ENCODE results near the gene SURF2.
A peak's percentile ranks its signal among the peaks of the same experiment; 100 is the strongest.

Gene SURF2

GRCh38 chr9:133349965-133350616 lies 6.3 kb upstream of the SURF2 start:
- TF ChIP-seq, protein P1, sequence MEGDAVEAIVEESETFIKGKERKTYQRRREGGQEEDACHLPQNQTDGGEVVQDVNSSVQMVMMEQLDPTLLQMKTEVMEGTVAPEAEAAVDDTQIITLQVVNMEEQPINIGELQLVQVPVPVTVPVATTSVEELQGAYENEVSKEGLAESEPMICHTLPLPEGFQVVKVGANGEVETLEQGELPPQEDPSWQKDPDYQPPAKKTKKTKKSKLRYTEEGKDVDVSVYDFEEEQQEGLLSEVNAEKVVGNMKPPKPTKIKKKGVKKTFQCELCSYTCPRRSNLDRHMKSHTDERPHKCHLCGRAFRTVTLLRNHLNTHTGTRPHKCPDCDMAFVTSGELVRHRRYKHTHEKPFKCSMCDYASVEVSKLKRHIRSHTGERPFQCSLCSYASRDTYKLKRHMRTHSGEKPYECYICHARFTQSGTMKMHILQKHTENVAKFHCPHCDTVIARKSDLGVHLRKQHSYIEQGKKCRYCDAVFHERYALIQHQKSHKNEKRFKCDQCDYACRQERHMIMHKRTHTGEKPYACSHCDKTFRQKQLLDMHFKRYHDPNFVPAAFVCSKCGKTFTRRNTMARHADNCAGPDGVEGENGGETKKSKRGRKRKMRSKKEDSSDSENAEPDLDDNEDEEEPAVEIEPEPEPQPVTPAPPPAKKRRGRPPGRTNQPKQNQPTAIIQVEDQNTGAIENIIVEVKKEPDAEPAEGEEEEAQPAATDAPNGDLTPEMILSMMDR (IDR thresholded peaks at IDR 0.05; ENCODE audit: borderline replicate concordance, insufficient read depth, low read depth, low read length), result no peak

GRCh38 chr9:133351526-133351907 lies 4.8 kb upstream of the SURF2 start:
- TF ChIP-seq, protein P1 (IDR thresholded peaks at IDR 0.05; ENCODE audit: borderline replicate concordance, insufficient read depth, low read depth, low read length), result no peak

More at GRCh38 chr9:133349965-133350616, 6.3 kb upstream of the SURF2 start:
- H3K4me3 ChIP-seq (ENCODE audit: low read depth, low read length), result no peak overlapping the region

DNA sequence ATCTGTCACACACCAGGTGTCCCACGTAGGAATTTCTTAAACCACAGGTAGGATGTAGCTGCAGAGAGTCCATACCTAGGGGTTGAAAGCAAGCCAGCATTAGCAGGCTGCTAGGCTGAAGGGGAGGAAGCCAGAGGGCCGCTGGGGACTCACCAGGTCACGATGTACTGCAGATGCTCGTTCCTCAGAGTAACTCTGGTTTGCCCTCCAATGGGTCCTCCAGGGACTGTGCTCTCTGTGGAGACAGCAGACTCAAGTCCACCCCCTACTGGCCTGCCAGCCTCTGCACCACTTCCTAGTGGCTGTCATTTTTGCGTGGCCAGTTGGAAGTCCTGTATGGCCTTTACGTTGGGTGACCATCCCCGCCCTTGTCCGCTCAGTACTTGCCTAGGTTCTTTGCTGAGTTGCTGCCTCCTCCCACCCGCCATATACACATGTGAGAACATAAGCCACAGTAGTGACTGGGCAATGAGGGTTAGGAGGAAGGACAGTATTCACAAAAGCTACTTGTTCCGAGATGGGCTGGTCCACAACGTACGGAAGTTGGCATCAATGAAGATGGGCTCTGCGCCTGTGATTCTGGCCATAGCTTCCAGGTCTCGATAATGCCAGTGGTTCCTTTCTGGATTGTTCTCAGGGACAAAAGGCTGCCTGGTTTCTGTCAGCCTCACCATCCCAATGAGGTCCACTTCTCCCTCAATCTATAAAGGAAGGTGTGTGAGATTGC lies 4.3 kb upstream of the SURF2 start:
- H3K4me3 ChIP-seq (ENCODE audit: low read depth, low read length), result no peak overlapping the region
- TF ChIP-seq, protein P1 (IDR thresholded peaks at IDR 0.05; ENCODE audit: borderline replicate concordance, insufficient read depth, low read depth, low read length), result peak; percentile 70

More at GRCh38 chr9:133351526-133351907, 4.8 kb upstream of the SURF2 start:
- H3K4me3 ChIP-seq (ENCODE audit: low read depth, low read length), result no peak overlapping the region

DNA sequence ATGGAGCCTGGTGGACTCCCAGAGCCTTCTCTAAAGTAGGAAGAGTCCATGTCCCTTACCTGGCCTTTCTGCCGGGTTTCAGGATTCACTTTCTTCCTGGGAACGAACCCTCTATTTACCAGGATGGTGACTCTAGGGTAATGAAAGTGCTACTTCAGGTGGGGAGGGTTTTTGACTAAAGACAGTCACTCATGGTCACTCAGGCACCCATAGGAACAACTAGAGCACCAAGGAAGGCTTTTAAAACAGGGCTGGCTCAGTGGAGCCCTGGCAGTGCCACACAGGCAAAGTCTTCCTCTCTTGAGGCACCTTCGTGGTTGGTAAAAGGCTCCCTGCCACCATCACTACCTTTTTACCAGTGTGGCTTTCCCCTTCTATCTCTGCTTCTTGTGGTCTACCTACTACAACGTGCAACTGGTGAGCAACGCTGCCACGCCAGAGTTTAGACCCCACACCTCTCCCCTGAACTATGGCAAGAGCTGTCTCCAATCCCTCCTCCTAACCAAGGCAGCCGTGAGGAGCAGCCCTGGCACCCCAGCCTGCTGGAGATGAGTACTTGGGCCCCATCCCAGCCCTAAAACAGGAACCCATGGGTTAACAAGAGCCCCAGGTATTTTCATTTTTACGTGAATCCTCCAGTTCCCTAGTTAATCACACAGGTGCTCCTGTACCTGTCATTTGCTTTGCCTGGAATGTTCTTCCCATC lies 3.6 kb upstream of the SURF2 start:
- TF ChIP-seq, protein P1 (IDR thresholded peaks at IDR 0.05; ENCODE audit: borderline replicate concordance, insufficient read depth, low read depth, low read length), result no peak
- H3K4me3 ChIP-seq (ENCODE audit: low read depth, low read length), result no peak overlapping the region

GRCh38 chr9:133353548-133353947 lies 2.8 kb upstream of the SURF2 start:
- no peak overlapping the region for H3K4me3 ChIP-seq (ENCODE audit: low read depth, low read length)

GRCh38 chr9:133354766-133355165 lies 1.6 kb upstream of the SURF2 start:
- TF ChIP-seq, protein P1 (IDR thresholded peaks at IDR 0.05; ENCODE audit: borderline replicate concordance, insufficient read depth, low read depth, low read length), result no peak
- H3K4me3 ChIP-seq (ENCODE audit: low read depth, low read length), result no peak overlapping the region

More at GRCh38 chr9:133353548-133353947, 2.8 kb upstream of the SURF2 start:
- TF ChIP-seq, protein P1 (IDR thresholded peaks at IDR 0.05; ENCODE audit: borderline replicate concordance, insufficient read depth, low read depth, low read length), result no peak
